ENCODE data around the gene TSHR.
"Not testable (repeated sequence)": the region's sequence is repeated elsewhere in the genome, so short reads cannot be mapped to it uniquely, and the experiment has no call there.

Gene TSHR

DNA sequence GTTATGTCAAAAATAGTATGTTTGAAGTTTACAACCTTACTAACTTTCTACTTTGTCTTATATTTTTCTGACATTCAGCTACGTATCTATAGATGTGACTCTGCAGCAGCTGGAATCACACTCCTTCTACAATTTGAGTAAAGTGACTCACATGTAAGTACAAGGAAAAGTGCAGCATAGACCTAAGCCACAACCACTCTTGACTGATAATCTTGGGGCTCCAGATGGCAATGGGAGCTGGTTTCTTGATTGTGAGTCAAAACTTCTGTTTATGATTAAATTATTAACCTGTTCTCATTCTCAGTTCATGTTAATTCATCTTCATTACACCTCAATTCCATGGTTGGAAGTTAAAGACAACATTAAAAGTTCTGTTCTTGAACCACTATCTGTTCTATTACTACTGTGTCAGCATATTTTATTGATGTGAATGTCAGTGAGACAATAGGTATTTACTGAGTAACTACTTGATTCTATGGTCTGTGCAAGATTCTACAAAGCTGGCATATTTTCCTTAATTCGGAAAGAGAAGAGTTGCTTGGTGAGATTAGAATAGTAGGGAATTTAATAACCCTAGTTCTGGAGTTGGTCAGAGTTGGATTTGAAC, 112.9 kb downstream of the TSHR start:
- DNase-seq (ENCODE audit: low spot score) = no peak

DNA sequence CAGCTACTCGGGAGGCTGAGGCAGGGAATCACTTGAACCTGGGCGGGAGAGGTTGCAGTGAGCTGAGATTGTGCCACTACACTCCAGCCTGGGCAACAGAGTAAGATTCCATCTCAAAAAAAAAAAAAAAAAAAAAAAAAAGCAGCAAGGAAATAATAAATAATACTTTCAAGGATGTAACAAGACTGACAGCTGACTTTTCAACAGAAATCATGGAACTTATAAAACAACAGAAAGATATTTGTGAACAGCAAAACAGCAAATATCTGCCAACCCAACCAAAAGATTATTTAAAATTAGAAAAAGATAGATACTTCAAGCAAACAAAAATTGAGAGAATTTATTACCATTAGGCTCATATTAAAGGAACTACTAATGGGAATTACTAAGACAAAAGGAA, 115.1 kb downstream of the TSHR start:
- DNase-seq (ENCODE audit: low spot score) = no peak

DNA sequence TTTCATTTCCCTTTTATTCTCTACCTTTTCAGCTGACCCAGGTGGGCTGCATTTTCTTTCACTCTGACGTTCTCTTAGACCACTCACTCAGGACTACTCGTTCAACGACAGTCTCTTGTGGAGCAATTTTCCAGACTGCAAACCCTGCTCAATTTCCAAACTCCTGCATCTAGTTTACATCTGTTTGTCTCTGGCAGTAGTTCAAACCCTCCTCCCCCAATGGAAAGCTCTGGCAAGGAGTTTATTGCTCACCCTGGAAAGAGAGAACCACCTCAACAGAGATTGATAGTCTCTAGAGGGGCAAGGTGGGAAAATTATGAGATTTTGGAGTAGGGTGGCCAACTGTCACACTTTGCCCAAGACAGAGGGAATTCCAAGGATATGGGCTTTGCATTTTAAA, 130.2 kb downstream of the TSHR start:
- no peak for DNase-seq (ENCODE audit: low spot score)

DNA sequence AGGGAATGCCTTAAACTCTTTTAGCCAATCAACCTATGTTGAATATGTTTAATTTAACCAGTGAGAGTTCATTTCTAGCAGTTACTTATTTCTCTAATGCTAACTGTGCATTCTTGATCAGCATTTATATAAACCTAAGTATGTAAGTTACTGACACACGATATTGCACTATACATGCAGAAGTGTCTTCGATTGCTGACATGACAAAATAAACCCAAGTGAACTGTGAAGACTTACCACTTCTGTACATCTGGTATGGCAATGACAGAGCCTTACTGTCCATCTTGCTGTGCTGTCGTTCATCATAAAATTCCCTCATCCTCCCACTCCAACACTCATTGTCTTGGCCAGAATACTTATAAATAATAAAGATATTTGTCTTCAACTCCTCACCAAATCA, 131.8 kb downstream of the TSHR start:
- DNase-seq (ENCODE audit: low spot score) = no peak

DNA sequence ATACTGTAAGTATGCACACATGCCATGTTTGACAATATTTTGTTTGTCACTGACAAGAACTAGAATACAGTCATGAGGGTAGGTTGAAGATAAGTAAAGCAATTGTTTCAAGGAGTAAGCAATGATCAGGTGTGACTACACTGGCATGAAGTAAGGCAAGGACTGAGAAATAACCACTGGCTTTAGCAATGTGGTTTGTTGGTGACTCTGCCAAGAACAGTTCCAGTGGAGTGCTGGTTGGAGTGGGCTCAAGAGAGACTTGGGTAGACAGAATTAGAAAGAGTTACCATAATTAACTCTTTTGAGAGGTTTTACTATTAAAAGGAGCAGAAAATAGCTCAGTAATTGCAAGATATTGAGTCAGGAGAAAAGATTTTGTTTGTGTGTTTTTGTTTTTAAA, 135.7 kb downstream of the TSHR start:
- no peak for DNase-seq (ENCODE audit: low spot score)

DNA sequence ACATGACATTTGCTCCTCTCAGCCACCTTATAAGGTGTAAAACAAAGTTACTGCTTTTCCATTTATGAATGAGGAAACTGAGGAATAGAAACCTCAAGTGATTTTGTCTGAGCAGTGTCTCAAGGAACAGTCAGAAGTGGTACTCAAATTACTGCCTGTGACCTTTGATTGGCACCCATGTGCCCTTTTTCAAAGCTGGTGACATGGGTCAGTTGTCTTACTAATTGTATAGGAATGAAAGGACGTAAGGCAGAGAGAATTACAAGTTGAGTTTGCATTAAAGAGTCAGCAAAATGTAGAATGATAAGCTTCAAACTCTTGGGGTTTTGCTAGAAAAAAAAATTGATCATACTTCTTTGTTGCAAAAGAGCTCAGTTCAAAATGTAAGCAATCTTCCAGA, 136.2 kb downstream of the TSHR start:
- no peak for DNase-seq (ENCODE audit: low spot score)

DNA sequence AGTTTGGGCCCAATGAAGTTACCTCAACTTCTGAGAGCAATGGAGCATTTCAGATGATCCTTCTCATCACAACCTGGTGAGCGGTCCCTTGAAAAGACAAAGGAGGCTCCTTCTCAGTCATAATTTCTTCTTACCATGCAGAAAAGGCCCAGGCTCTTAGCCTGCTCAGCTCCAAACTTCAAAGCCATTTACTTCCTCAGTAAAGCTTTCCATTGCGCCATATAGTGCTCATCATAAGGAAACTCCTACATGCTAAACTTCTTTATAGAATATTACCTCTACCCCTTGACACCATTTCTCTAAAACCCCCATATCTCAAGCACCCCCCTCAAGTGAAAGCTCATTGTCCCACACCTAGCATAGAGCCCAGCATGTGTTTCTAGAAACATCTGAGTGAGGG, 138.2 kb downstream of the TSHR start:
- no peak for DNase-seq (ENCODE audit: low spot score)

DNA sequence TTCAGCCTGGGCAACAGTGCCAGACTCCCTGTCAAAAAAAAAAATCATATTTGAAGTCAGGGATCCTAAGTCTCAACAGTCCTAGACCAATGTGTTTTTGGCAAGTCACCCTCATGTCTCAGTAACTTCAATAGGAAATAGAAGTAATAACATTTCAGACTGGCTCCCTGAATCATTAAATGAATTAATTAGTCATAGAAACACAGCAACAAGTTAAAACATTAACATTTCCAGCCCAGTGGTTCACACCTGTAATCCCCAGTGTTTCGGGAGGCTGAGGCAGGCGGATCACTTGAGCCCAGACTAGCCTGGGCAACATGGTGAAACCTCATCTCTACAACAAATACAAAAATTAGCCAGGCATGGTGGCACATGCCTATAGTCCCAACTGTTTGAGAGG, 140.1 kb downstream of the TSHR start:
- DNase-seq (ENCODE audit: low spot score) = no peak

DNA sequence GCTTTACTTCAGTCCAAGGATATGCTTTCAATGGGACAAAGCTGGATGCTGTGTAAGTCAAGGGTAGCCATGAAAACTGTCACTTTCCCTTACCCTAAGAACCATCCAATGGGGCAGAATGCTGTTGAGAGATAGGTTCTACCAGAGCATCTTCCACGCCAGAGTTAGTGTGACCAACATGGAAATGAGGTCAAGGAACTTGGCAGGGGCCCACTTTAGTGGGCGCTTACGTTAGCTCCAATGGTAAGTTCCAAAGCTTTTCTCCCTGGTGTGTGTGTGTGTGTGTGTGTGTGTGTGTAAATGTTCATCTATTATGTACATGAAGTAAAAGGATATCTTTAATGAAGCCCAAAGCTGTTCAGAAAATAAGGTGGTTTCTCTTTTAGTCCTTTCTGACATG, 141.2 kb downstream of the TSHR start:
- DNase-seq (ENCODE audit: low spot score) = no peak

DNA sequence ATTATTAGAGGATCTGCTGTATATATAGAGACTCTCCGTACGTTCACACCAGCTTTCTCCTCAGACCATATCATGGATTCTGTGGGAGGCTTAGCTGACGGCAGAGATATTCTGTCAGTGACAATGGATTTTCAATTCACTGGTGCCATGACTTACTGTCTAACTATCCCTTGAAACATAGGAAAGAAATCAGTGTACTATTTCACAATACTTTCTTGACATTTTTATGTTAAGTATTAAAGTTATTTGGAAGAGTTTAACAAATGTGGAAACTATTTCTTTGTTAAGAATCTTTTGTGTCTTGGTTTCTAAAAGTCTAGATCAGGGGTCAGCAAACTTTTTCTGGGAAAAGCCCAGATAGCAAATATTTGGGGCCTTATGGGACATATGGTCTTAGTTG, 146.8 kb downstream of the TSHR start:
- DNase-seq (ENCODE audit: low spot score) = no peak

DNA sequence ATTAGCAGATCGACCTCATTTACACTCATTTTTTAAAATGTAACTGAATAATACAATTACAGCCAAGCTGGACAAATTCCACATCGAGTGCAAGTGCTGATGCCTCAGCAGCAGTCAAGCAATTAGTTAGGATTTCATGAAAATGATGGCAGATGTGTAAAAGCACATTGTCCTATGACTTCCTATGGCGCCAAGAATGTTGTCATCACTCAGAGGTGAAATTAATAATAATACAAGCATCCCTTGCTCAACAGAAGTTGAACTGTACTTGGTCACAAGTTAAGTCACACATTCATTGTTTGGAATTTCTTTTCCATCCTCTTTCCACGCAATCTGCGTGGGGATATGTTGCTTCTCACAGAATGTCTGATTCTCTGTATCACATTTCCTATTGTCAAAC, 148.0 kb downstream of the TSHR start:
- no peak for DNase-seq (ENCODE audit: low spot score)

DNA sequence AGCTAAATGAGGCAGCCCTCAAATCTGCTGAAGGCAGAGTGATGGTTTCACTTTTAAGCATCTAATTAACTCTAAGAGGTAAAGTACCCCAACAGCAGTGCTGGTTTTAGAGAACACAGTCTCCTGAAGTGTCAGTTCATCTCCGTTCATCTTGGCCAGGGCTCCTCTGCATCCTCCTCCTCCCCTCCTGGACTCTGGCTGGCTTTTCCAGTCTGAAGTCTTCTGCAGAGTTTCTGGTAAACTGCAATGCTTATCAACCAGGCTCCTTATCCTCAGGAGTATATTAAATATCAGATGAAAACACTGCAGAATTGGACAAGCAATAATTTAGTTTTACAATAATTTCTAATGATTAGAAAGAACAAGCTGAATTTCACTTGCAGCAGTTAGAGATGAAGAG, 150.0 kb downstream of the TSHR start:
- DNase-seq (ENCODE audit: low spot score) = no peak

DNA sequence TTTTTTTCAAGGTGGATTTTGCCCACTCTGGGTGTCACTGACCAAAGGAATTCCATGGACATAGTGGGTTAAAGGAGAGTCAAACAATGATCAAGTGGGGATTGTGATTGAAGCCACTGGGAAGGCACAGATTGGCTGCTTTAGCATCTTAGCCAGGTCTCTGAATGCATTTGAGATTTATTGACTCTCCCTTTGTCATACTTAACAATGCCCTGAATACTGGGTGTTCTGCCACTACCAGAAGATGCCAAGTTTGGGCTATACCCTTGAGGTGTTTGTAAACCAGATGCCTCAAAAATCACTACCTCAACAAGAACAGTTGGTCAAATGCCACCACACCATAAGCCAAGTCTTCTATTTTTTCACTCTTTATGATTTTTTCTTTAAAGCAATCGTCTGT, 150.5 kb downstream of the TSHR start:
- no peak for DNase-seq (ENCODE audit: low spot score)

DNA sequence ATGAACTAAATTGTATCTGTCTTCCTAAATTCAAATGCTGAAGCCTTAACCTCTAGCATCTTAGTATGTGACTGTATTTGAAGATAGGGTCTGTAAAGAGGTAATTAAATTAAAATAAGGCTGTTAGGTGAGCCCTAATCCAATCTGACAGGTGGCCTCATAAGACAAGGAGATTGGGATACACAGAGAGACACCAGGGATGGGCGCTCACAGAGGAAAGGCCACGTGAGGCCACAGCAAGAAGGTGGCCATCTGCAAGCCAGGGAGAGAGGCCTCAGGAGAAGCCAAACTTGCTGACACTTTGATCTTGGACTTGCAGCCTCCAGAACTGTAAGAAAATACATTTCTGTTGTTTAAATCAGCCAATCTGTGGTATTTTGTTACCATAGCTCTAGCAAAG, 154.8 kb downstream of the TSHR start:
- no peak for DNase-seq (ENCODE audit: low spot score)

DNA sequence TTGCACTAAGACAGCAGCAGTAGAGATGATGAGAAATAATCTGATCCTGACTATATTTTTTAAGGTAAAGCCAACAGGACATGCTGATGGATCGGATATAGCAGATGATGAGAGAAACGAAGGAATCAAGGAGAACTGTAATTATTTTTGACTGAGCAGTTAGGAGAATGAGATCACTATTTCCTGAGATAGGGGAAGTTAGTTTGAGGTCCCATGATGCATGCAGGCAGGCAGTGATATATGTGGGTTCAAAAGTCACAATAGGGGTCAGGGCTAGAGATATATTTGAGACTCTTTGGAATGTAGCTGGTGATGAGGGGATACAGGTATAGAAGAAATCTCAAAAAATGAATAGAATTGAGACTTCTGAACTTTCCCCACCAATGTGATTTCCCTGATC, 157.8 kb downstream of the TSHR start:
- DNase-seq (ENCODE audit: low spot score) = no peak

DNA sequence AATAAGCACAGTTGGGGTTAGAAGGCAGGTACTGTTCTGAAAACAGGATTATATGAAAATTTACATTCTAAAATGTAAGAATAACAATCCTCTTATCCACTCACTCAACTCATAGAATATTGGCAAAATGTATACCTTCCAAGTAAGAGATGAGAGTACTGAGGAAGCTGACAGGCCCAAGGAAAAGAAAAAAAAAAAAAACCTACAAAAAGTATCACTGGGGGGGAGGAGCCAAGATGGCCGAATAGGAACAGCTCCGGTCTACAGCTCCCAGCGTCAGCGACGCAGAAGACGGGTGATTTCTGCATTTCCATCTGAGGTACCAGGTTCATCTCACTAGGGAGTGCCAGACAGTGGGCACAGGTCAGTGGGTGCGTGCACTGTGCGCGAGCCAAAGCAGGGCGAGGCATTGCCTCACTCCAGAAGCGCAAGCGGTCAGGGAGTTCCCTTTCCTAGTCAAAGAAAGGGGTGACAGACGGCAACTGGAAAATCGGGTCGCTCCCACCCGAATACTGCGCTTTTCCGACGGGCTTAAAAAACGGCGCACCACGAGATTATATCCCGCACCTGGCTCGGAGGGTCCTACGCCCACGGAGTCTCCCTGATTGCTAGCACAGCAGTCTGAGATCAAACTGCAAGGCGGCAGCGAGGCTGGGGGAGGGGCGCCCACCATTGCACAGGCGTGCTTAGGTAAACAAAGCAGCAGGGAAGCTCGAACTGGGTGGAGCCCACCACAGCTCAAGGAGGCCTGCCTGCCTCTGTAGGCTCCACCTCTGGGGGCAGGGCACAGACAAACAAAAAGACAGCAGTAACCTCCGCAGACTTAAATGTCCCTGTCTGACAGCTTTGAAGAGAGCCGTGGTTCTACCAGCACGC, 158.8 kb downstream of the TSHR start:
- not testable (repeated sequence) for DNase-seq (ENCODE audit: low spot score)

DNA sequence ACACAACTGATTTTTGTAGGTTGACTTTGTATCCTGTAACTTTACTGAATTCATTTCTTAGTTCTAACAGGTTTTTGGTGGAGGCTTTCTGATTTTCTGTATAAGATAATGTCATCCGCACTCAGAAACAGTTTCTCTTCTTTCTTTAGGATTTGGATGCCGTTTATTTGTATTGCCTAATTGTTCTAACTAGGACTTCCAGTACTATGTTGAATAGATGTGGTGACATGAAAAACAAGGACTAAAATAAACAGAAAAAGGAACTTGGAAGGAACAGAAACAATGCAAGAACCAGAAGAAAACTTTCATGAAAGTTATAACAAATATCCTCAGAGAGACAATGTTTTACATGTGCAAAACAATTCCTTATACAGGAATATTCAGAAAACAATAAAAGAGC, 165.1 kb downstream of the TSHR start:
- DNase-seq (ENCODE audit: low spot score) = no peak

DNA sequence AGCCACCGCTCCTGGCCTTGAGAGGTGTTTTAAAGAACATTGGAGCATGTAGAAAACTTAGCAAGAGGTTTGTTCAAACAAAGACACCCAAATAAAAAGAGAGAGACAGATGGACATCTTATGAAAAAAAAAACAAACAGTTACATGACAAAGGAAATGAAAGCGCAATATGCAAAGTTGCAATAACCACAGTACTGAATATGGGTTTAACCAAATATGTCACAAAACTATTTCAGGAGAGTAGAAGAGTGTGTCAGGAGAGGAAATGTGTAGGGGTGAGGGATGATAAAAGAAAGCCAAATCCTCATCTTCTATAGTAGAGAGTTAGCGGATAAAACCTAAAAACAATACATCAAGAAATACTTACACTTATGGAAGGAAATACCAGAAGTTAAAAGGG, 166.9 kb downstream of the TSHR start:
- DNase-seq (ENCODE audit: low spot score) = no peak

DNA sequence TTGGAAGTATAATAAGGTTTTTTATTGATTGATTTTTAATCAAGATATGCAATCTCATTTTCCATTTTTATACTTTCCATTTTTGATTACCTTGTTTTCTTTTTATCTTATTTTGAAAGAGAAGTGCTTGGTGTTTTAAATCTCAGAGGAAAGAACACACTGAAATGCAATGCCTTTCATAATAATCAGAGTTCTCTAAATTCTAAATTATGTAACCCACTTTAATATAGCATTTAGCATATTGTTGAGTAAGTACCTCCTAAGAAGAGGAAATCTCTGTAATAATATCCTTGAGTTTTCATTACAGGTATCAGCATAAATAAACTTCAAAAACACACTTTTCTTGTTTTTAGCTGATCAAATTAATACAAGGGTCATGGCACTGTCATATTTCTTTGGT, 168.4 kb downstream of the TSHR start:
- DNase-seq (ENCODE audit: low spot score) = no peak

DNA sequence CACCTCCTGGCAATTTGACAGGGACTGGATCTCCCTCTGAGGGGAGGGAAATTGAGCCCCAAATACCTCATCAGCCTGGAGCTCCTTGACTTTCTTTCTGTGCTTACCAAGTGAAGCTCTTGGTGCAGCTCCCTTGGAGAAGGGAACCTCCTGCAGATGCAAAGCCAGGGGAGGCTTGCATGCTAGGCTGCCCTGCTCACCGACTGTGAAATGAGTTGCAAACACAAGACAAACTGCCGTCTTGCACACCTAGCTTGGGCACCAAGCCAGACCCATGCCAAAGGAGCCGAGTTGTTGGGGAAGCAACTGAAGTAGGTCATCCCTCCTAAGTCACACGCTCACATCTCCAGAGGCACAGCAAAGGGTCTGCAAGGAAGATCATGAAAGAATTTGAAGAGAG, 170.1 kb downstream of the TSHR start:
- no peak for DNase-seq (ENCODE audit: low spot score)

DNA sequence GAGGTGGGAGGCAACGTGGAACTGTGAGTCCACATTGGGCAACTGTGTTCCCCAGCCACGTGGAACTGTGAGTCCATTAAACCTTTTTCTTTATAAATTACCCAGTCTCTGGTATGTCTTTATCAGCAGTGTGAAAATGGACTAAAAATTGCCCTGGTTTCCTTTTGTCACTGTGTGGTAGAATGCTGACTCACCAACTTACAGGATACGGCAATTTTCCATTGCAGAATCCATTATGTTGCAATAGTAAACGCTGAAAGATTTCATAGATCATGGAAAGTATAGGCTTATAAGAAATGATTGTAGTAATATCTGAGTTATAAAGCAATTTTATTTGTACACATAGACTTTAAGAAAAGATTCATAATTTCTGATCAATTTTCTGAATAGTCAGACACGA, 172.4 kb downstream of the TSHR start:
- no peak for DNase-seq (ENCODE audit: low spot score)

DNA sequence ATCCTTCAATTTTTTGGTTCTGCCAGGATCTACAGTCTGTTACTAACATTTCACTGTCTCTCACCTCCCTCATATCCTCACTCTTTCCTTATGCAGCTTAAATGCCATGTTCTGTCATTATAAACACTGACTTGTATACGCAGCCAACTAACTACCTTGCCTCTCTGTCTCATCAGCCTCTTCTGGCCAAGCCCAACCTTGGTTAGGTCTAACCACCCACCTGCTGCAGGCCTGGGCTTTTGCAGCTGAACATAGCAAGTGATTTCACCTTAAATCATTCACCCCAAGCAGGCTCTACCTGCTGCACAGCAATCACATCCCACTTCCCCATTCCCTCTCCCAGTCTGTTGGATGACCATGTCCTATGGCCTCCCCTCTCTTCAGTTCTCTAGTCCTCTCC, 173.8 kb downstream of the TSHR start:
- no peak for DNase-seq (ENCODE audit: low spot score)

DNA sequence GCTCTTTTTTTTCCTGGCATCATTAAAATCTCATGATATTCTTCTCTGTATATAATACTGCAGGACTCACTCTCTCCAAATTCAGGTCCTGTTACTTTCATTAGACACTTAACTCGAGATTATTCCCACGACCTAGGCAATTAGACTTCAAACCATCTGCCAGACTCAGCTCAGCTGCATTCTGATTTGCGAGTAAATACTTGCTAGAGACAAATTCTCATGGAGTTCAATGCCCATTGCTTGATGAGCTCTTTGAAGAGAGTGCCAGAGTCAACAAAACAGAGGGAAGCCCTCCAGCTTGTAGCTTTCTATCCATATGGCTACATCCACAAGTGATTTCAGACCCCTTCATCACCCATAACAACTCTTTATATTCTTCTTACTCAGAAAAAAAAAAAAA, 177.0 kb downstream of the TSHR start:
- DNase-seq (ENCODE audit: low spot score) = no peak

DNA sequence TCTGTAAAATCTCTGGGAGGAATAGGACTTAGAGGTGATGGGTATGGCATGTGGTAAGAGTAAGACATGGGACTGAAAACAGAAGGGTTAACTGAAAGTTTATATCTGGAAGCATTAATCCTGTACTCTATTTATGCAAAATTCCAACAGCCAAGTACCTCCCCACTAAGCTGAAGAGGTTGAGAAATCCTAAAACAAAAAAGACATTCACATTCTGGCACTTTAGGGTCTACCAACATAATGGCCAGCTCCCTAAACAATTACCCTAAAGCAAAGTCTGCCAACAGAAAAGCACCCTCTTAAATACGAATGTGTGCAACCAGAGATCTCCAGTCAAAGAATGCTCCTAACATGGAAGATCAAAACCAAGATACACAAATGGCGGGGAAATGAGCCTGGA, 178.0 kb downstream of the TSHR start:
- no peak for DNase-seq (ENCODE audit: low spot score)
